HG02763 (cell line): ENCODE measurements around the gene PRAC1.

Experiments
- ATAC-seq: cut with Tn5 transposase; IDR thresholded peaks from one replicate; pipeline ENCODE4 v1.9.1; 2021; ENCODE audit warnings: mild to moderate bottlenecking, moderate library complexity; ENCODE audit not compliant: unreplicated experiment

PRAC1 gene

GRCh38 chr17:48715496-48716399, 6.6 kb downstream of the PRAC1 start:
- no peak for ATAC-seq

- ATAC-seq: no peak
Observed at GRCh38 chr17:48711128-48711527, 11.2 kb downstream of the PRAC1 start.

GRCh38 chr17:48704361-48705248, 17.7 kb downstream of the PRAC1 start:
- ATAC-seq: no peak

- no peak for ATAC-seq
Observed at GRCh38 chr17:48701864-48702532, 20.3 kb downstream of the PRAC1 start.

- ATAC-seq: no peak
Observed at GRCh38 chr17:48693178-48693577, 29.1 kb downstream of the PRAC1 start.

- ATAC-seq: no peak
Observed at GRCh38 chr17:48692049-48692448, 30.3 kb downstream of the PRAC1 start.

GRCh38 chr17:48690655-48691054, 31.7 kb downstream of the PRAC1 start:
- ATAC-seq: no peak

- no peak for ATAC-seq
Observed at GRCh38 chr17:48681609-48682008, 40.7 kb downstream of the PRAC1 start.

- no peak for ATAC-seq
Observed at GRCh38 chr17:48679385-48680096, 42.8 kb downstream of the PRAC1 start.

GRCh38 chr17:48678141-48678971, 44.0 kb downstream of the PRAC1 start:
- ATAC-seq: no peak

GRCh38 chr17:48676963-48677558, 45.3 kb downstream of the PRAC1 start:
- ATAC-seq: no peak

GRCh38 chr17:48672340-48672739, 50.0 kb downstream of the PRAC1 start:
- ATAC-seq: no peak
